Chondrocyte (in vitro differentiated cells): Measurements from ENCODE around the gene PAX3. TPM values are rescaled to one million over a fixed set of nuclear protein-coding genes. Genes with fewer than 3 reads are reported as not detected.

Experiments used
- DNase-seq: peaks from one replicate; pipeline ENCODE4 v3.0.0; 2021; ENCODE audit warnings: mixed read lengths, low spot score
- H3K27ac Mint-ChIP-seq: one replicate; pipeline ENCODE4 v1.8.0; 2021; ENCODE audit warnings: mild to moderate bottlenecking, moderate library complexity, mixed read lengths; ENCODE audit not compliant: unreplicated experiment
- H3K27me3 Mint-ChIP-seq: 2 replicates; pipeline ENCODE4 v1.8.0; 2021; ENCODE audit warnings: low read depth, mixed read lengths
- H3K36me3 Mint-ChIP-seq: 2 replicates; pipeline ENCODE4 v1.8.0; 2021; ENCODE audit warnings: low read depth, mixed read lengths
- H3K4me1 Mint-ChIP-seq: 2 replicates; pipeline ENCODE4 v1.8.0; 2021; ENCODE audit warnings: low read depth, mild to moderate bottlenecking, mixed read lengths
- H3K4me3 Mint-ChIP-seq: one replicate; pipeline ENCODE4 v1.8.0; 2021; ENCODE audit warnings: mild to moderate bottlenecking, moderate library complexity, mixed read lengths; ENCODE audit not compliant: unreplicated experiment
- H3K9me3 Mint-ChIP-seq: 2 replicates; pipeline ENCODE4 v1.8.0; 2021; ENCODE audit warnings: low read depth, mixed read lengths
- total RNA-seq: library from RNA; stranded (reverse); gene quantifications from 3 replicates; pipeline ENCODE4 v1.2.1, GENCODE V29; 2021
- TF ChIP-seq, protein P1 (sequence below): fragments of 200-600 bp; sonication (generic); IDR thresholded peaks from 2 replicates; pipeline ENCODE4 v1.5.0; 2021; ENCODE audit warnings: antibody characterized with exemption, mild to moderate bottlenecking, moderate library complexity

Gene PAX3
- total RNA-seq, 1 donor from 2014 or later: 4.7 TPM

DNA sequence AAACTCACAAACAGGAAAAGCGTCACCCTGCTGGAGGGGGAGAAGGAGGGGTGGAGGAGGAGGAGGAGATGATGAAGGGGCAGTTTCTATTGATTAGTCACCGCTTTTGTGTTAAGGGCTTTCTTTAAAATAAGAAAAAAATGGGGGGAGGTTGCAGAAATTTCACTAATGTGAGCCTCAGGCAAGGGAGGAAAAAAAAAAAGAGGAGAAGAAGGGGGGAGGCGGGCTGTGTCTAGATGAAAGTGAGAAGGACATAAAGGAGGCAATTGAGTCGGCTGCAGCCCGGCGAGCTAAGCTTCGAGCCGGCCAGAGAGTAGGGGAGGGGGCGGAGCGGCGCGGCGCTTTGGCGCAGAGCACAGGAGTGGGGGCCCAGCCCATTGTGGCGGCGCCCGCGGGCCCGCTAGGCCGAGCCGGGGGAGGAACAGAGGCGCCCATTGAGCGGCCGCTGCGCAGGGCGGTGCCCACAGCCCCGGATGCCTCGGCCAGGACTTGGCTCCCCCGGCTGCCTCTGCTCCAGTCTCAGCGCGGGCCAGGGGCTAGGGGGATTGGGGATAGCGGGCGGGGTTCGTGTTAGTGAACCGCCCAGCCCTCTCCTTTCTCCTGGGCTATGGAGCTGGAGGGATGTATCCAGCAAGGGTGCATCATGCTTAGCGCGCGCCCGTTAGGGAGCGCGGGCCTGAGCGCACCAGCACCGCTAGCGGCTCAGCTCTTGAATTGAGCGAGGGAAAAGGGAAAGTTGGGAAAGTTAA, 7.9 kb downstream of the PAX3 start:
- H3K27ac Mint-ChIP-seq: peak overlapping the region; percentile 78
- H3K36me3 Mint-ChIP-seq: no peaks in the 10 kb centered on the region
- no peaks in the 10 kb centered on the region for H3K9me3 Mint-ChIP-seq
- peak overlapping the region; percentile 71 for H3K4me3 Mint-ChIP-seq
- peaks cover 24% of the 10 kb centered on the region for H3K4me1 Mint-ChIP-seq
- H3K27me3 Mint-ChIP-seq: peaks cover 81% of the 10 kb centered on the region
- TF ChIP-seq, protein P1, sequence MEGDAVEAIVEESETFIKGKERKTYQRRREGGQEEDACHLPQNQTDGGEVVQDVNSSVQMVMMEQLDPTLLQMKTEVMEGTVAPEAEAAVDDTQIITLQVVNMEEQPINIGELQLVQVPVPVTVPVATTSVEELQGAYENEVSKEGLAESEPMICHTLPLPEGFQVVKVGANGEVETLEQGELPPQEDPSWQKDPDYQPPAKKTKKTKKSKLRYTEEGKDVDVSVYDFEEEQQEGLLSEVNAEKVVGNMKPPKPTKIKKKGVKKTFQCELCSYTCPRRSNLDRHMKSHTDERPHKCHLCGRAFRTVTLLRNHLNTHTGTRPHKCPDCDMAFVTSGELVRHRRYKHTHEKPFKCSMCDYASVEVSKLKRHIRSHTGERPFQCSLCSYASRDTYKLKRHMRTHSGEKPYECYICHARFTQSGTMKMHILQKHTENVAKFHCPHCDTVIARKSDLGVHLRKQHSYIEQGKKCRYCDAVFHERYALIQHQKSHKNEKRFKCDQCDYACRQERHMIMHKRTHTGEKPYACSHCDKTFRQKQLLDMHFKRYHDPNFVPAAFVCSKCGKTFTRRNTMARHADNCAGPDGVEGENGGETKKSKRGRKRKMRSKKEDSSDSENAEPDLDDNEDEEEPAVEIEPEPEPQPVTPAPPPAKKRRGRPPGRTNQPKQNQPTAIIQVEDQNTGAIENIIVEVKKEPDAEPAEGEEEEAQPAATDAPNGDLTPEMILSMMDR: peak; percentile 30
- no peak for DNase-seq

DNA sequence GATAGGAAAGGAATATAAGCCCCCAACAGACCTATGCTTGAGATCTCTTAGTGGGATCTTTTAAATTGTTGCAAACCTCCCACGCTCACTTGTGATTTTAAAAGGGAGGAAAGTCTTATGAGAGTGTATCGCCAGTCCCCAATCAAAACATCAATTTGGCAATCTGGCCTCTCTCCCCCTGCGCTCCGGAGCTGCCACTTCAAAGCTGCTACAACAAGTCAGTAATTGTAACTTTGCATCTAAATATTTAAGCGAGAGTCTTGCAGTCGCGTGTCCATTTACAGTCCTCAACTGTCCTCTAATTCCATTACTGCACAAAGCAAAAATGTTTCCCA, 8.4 kb downstream of the PAX3 start:
- TF ChIP-seq, protein P1: no peak
- no peak for DNase-seq
- Mint-ChIP-seq H3K36me3 (no peaks in the 10 kb centered on the region), H3K4me1 (peaks cover 19% of the 10 kb centered on the region), H3K9me3 (no peaks in the 10 kb centered on the region), H3K27me3 (peaks cover 81% of the 10 kb centered on the region), H3K27ac (no peak overlapping the region), H3K4me3 (peak overlapping the region; percentile 71)

DNA sequence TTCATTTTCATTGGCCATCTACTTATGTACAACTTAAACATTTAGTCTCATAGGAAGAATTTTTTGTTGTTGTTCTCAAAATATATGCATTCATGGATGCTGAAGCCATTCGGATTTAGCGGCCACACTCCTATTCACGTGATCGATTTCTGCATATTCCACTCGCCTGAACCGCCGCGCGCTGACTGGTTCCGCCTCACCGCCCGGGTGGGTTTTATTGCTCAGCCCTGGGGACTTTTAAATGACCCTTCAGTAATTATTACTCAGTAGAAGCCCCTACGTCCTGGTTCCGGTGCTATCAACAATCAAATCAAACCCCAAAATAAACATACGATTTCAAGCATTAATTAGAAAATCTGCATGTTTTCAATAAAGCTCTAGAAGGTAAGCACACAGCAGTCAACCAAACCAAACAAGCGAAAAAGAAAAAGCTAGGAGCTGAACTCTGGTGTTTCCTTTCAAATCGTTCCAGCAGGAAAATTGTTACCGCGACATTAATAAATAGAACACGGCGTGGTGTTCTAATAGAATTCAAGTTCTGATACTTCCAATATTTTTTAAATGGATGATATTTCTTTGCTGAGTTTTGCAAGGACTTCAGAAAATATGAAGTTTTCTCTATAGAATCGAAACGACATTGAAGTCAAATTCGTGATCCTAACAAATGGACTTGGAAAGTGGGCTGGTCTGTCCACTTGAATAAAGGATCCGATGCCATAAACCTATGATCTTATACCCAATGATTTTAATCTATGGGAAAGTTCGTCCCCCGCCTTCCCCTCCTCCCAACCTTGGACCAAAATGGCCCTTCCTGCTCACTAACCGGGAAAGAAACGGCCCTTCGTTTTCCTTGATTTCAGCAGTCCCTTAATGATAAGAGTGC, 9.3 kb downstream of the PAX3 start:
- H3K4me1 Mint-ChIP-seq: peaks cover 14% of the 10 kb centered on the region
- no peaks in the 10 kb centered on the region for H3K9me3 Mint-ChIP-seq
- H3K4me3 Mint-ChIP-seq: no peak overlapping the region
- peak overlapping the region; percentile 34 for H3K27ac Mint-ChIP-seq
- TF ChIP-seq, protein P1: no peak
- peaks cover 1% of the 10 kb centered on the region for H3K36me3 Mint-ChIP-seq
- H3K27me3 Mint-ChIP-seq: peaks cover 79% of the 10 kb centered on the region
- no peak for DNase-seq

- peaks cover 1% of the 10 kb centered on the region for H3K36me3 Mint-ChIP-seq
- H3K4me3 Mint-ChIP-seq: no peak overlapping the region
- TF ChIP-seq, protein P1: no peak
- DNase-seq: no peak
- H3K4me1 Mint-ChIP-seq: peaks cover 14% of the 10 kb centered on the region
- no peak overlapping the region for H3K27ac Mint-ChIP-seq
- peaks cover 76% of the 10 kb centered on the region for H3K27me3 Mint-ChIP-seq
- no peaks in the 10 kb centered on the region for H3K9me3 Mint-ChIP-seq
Observed at GRCh38 chr2:222288590-222289277, 10.1 kb downstream of the PAX3 start.
